Activated CD4-positive, alpha-beta T cell treated with anti-CD3 and anti-CD28 coated beads for 4 hours (primary cell): ENCODE measurements around the gene ACAT1.
"Not testable (repeated sequence)": the region's sequence is repeated elsewhere in the genome, so short reads cannot be mapped to it uniquely, and the experiment has no call there.

ENCODE experiments used
- DNase-seq, 2 donors: peaks; one replicate each; pipeline ENCODE4 v3.0.0-alpha.2; 2020

ACAT1 gene

GRCh38 chr11:108148556-108148955 lies 27.2 kb downstream of the ACAT1 start:
- no peak for DNase-seq

GRCh38 chr11:108154591-108154990 lies 33.2 kb downstream of the ACAT1 start:
- DNase-seq, result no peak

- no peak for DNase-seq
These were observed 39.7 kb downstream of the ACAT1 start for GRCh38 chr11:108160970-108161566.

- DNase-seq, result not testable (repeated sequence)
These were observed 41.5 kb downstream of the ACAT1 start for GRCh38 chr11:108162878-108163277.

GRCh38 chr11:108167624-108168023 lies 46.3 kb downstream of the ACAT1 start:
- DNase-seq, result no peak

- no peak for DNase-seq
These were observed 48.8 kb downstream of the ACAT1 start for GRCh38 chr11:108170184-108170583.

- no peak for DNase-seq
These were observed 56.2 kb downstream of the ACAT1 start for GRCh38 chr11:108177570-108177969.

- DNase-seq, result no peak
These were observed 72.4 kb downstream of the ACAT1 start for GRCh38 chr11:108193725-108194124.

GRCh38 chr11:108196901-108197300 lies 75.5 kb downstream of the ACAT1 start:
- no peak for DNase-seq
